HG02970 (cell line): ENCODE measurements around the gene SF3B1.
"Not testable (repeated sequence)": the region's sequence is repeated elsewhere in the genome, so short reads cannot be mapped to it uniquely, and the experiment has no call there.

Source experiments
- ATAC-seq: cut with Tn5 transposase; IDR thresholded peaks from one replicate; pipeline ENCODE4 v1.9.1; 2021; ENCODE audit warnings: mild to moderate bottlenecking, moderate library complexity, moderate number of reproducible peaks; ENCODE audit not compliant: unreplicated experiment, low FRiP score

SF3B1 gene

DNA sequence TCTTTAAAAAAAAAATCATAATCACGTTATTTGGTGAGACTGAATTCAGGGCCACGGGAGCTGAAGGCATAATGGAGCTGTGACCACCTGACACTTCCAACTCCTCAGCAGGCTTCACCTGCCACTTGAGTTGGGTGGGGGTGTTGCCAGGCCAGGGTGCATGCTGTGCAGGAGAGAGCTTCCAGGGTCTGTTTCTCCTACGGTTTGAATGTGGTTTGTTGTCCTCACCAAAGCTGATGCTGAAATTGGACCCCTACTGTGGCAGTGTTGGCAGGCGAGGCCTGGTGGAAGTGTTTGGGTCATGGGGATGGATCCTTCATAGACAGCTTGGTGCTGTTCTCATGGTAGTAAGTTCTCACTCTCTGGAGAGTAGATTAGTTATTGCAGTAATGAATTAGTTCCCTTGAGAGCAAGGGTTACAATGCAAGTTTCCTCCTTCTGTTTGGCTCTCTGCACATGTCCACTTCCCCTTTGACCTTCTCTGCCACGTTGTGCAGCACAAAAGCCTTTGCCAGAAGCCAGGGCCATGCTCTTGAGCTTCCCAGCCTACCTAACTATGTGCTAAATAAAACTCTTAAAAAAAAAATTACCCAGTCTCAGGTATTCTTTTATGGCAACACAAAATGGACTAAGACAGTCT, 86.0 kb downstream of the SF3B1 start:
- ATAC-seq, result no peak

DNA sequence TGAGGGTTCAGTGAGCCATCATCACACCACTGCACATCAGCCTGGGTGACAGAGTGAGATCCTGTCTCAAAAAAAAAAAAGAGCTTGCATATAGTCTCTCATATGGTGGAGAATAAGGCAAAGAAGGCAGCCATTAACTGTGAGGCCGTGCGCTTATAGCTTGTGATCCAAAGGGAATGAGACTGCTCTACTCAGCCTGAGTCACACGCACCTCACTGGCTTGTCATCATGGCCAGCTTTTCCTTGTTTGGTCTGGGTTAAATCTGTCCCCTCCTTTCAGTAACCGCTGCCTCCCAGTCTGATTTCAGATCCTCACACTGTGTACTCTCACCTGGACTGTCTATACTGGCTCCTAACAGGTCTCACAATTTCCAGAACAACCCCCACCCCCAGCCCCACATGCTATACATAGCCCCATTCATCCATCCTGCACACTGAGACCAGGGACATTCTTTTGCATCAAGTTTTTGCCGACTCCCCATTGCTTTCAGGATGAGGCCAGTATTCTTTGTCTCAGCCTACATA, 88.9 kb downstream of the SF3B1 start:
- ATAC-seq, result no peak

- not testable (repeated sequence) for ATAC-seq
Measured at GRCh38 chr2:197343968-197344367, 90.9 kb downstream of the SF3B1 start.

DNA sequence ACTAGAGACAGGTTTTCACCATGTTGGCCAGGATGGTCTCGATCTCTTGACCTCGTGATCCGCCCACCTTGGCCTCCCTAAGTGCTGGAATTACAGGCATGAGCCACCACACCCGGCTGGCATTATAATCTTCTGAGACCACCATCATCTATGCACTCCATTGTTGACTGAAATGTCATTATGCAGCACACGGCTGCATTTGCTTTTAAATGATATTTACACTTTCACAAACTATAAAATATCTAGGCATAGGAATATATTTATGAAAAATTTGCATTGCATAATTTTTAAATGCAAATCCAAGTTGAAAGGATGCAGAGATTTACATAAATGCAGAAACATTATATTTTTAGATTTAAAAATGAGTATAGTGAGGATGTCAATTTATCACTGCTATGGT, 94.2 kb downstream of the SF3B1 start:
- ATAC-seq, result no peak
